HepG2 (cell line): ENCODE measurements around the gene ZNF442. TPM values are rescaled to one million over a fixed set of nuclear protein-coding genes. Genes with fewer than 3 reads are reported as not detected.

ENCODE experiments used
- AFF4 ChIP-seq: sonication (generic); formaldehyde crosslinking; IDR thresholded peaks from 2 replicates; pipeline ENCODE4 v1.4.0; 2020; ENCODE audit warnings: missing genetic modification reagents
- ATF1 ChIP-seq: IDR thresholded peaks from 2 replicates; pipeline ENCODE4 v1.6.1; 2016; ENCODE audit warnings: mild to moderate bottlenecking, control low read depth
- CHD4 ChIP-seq: fragments of 200-600 bp; sonication (generic); IDR thresholded peaks from 2 replicates; pipeline ENCODE4 v1.7.0; 2017; ENCODE audit warnings: mild to moderate bottlenecking, low read length, borderline replicate concordance
- EHMT2 ChIP-seq: fragments of 200-600 bp; sonication (generic); IDR thresholded peaks from 2 replicates; pipeline ENCODE4 v1.7.0; 2017; ENCODE audit warnings: antibody characterized with exemption, low read depth, low read length, borderline replicate concordance
- FOXP1 ChIP-seq, 2 experiments: fragments of 450-650 bp in 1 of 2; IDR thresholded peaks; 2 replicates each; pipeline ENCODE4 v1.6.1; 2017 to 2018; ENCODE audit warnings: antibody characterized with exemption in 1 of 2
- GPBP1L1 ChIP-seq: sonication (generic); formaldehyde crosslinking; IDR thresholded peaks from 2 replicates; pipeline ENCODE4 v1.5.0; 2020; ENCODE audit warnings: mild to moderate bottlenecking, missing genetic modification reagents
- IRX3 ChIP-seq: sonication (generic); formaldehyde crosslinking; IDR thresholded peaks from 2 replicates; pipeline ENCODE4 v1.8.1; 2023; ENCODE audit warnings: mild to moderate bottlenecking, low read depth, missing genetic modification reagents, borderline replicate concordance
- KIAA2018 ChIP-seq: sonication (generic); formaldehyde crosslinking; IDR thresholded peaks from 2 replicates; pipeline ENCODE4 v1.5.0; 2020; ENCODE audit warnings: mild to moderate bottlenecking, missing genetic modification reagents, borderline replicate concordance
- KLF16 ChIP-seq, 2 experiments: sonication (generic) in 1 of 2; formaldehyde crosslinking in 1 of 2; IDR thresholded peaks; 2 replicates each; pipeline versions ENCODE4 v1.6.1 to v1.8.0; 2016 to 2023; ENCODE audit warnings: missing genetic modification reagents in 2 of 2, missing compliant biosample characterization in 1 of 2
- NCOA1 ChIP-seq: sonication (generic); formaldehyde crosslinking; IDR thresholded peaks from 2 replicates; pipeline ENCODE4 v1.9.0; 2021; ENCODE audit warnings: missing genetic modification reagents
- PHB2 ChIP-seq: fragments of 450-650 bp; IDR thresholded peaks from 2 replicates; pipeline ENCODE4 v1.6.1; 2018; ENCODE audit not compliant: partially characterized antibody
- SOX5 ChIP-seq: IDR thresholded peaks from 2 replicates; pipeline ENCODE4 v1.6.1; 2016; ENCODE audit warnings: borderline replicate concordance
- TBP ChIP-seq: sonication (generic); formaldehyde crosslinking; IDR thresholded peaks from 2 replicates; pipeline ENCODE4 v1.5.0; 2020; ENCODE audit warnings: missing genetic modification reagents
- ZFY ChIP-seq: sonication (generic); formaldehyde crosslinking; IDR thresholded peaks from 2 replicates; pipeline ENCODE4 v1.4.0; 2020; ENCODE audit warnings: missing genetic modification reagents
- ZNF17 ChIP-seq: sonication (generic); formaldehyde crosslinking; IDR thresholded peaks from 2 replicates; pipeline ENCODE4 v1.5.0; 2020; ENCODE audit warnings: mild to moderate bottlenecking, missing genetic modification reagents
- ZNF296 ChIP-seq: sonication (generic); formaldehyde crosslinking; conservative IDR thresholded peaks from 2 replicates; pipeline ENCODE4 v1.5.0; 2020; ENCODE audit warnings: mild to moderate bottlenecking, missing genetic modification reagents
- ZNF33A ChIP-seq: sonication (generic); formaldehyde crosslinking; IDR thresholded peaks from 2 replicates; pipeline ENCODE4 v1.5.1; 2020; ENCODE audit warnings: missing genetic modification reagents, mild to moderate bottlenecking, moderate library complexity, borderline replicate concordance
- ZSCAN25 ChIP-seq: sonication (generic); formaldehyde crosslinking; IDR thresholded peaks from 2 replicates; pipeline ENCODE4 v1.8.0; 2022; ENCODE audit warnings: mild to moderate bottlenecking, missing genetic modification reagents
- polyA plus RNA-seq, 8 experiments: library from polyadenylated mRNA; depleted of rRNA in 3 of 8; stranded (reverse) in 7 of 8; unstranded in 1 of 8; fragments of >200 nt; fragmentation: Illumina TruSeq in 4 of 8; extraction: Trizol in 4 of 8; gene quantifications; 2 replicates each; pipeline versions ENCODE4 v1.2.1 to v1.2.3, GENCODE V29; 2011 to 2016; ENCODE audit warnings: low read depth in 4 of 8, missing spikeins in 1 of 8, mixed read lengths in 1 of 8; ENCODE audit not compliant: insufficient read depth in 1 of 8
- total RNA-seq, 5 experiments: library from RNA; depleted of rRNA; stranded (reverse); fragments of >200 nt; fragmentation: Illumina TruSeq; extraction: Trizol; gene quantifications; 2 replicates each; pipeline ENCODE4 v1.2.3, GENCODE V29; 2016; ENCODE audit warnings: low read depth in 1 of 5

Gene ZNF442
- total and polyA plus RNA-seq, 2 of the 13 experiments (the other 11 are each of a cell fraction or from before 2014, with no cell fraction given): 1.0 to 6.0 TPM

GRCh38 chr19:12330340-12330739, 35.1 kb downstream of the ZNF442 start (continued):
- TF ChIP-seq KIAA2018 (CRISPR knock-in tag) (no peak), EHMT2 (peak; percentile 43; the same call in 1 of the 2 replicates), ZNF17 (CRISPR knock-in tag) (no peak), ZNF296 (CRISPR knock-in tag) (no peak), KLF16 (CRISPR knock-in tag; IDR thresholded peaks at IDR 0.05) (no peak), FOXP1 (IDR thresholded peaks at IDR 0.05) (0 out of 2 replicates have a peak, but pooled peaks have one; percentile 4), FOXP1 (CRISPR knock-in tag; IDR thresholded peaks at IDR 0.05) (peak; percentile 56; the same call in 1 of the 2 replicates), PHB2 (no peak), TBP (no peak), ZFY (CRISPR knock-in tag) (no peak; the same call in 1 of the 2 replicates), SOX5 (CRISPR knock-in tag) (peak; percentile 41; the same call in 1 of the 2 replicates), AFF4 (CRISPR knock-in tag) (no peak), CHD4 (no peak; the same call in 1 of the 2 replicates), NCOA1 (CRISPR knock-in tag) (no peak), ATF1 (no peak), GPBP1L1 (CRISPR knock-in tag) (no peak), ZNF33A (no peak), IRX3 (CRISPR knock-in tag) (no peak), ZSCAN25 (no peak)
